GM12878 (cell line): ENCODE results near the gene RERE. TPM values are rescaled to one million over a fixed set of nuclear protein-coding genes. Genes with fewer than 3 reads are reported as not detected.

ENCODE experiments used
- ATAC-seq: fragments of 200-7000 bp; cut with Tn5 transposase; 3 replicates; pipeline ENCODE4 v1.9.1; 2020; ENCODE audit warnings: mild to moderate bottlenecking, moderate library complexity
- BruUV-seq: library from RNA; stranded (reverse); fragments of 400-500 nt; replicated peaks from 2 replicates; lab custom pipeline; 2021; lab: Mats Ljungman, UMichigan
- CTCF ChIA-PET: fragments of 300-600 bp; sonication (Branson Sonifier 250); formaldehyde crosslinking; extraction: SDS; loops from one replicate; lab custom pipeline; 2021; ENCODE audit warnings: inconsistent platforms; lab: Yijun Ruan, JAX
- POLR2A ChIA-PET: fragments of 350-600 bp; formaldehyde crosslinking; extraction: SDS; loops from one replicate; lab custom pipeline; 2021; ENCODE audit warnings: inconsistent platforms; lab: Charles Lee
- RAD21 ChIA-PET: fragments of 300-600 bp; sonication (Branson Sonifier 250); formaldehyde crosslinking; loops from one replicate; lab custom pipeline; 2023; ENCODE audit warnings: antibody characterized with exemption; ENCODE audit not compliant: unreplicated experiment; lab: Charles Lee
- SMC1A ChIA-PET: fragments of 300-600 bp; sonication (Branson Sonifier 250); formaldehyde crosslinking; loops from one replicate; lab custom pipeline; 2023; ENCODE audit not compliant: unreplicated experiment, uncharacterized antibody; lab: Charles Lee
- DNase-seq: peaks from one replicate; pipeline ENCODE4 v3.0.0-alpha.2; 2011; ENCODE audit warnings: low read depth, low spot score
- FAIRE-seq: peaks from 3 replicates; lab custom pipeline; 2011; peaks lifted over from hg19 to GRCh38; lab: Jason Lieb, UNC
- H2AFZ ChIP-seq: 2 replicates; pipeline ENCODE4 v1.6.0; 2011; ENCODE audit warnings: low read depth, low read length, control low read depth; ENCODE audit not compliant: control insufficient read depth
- H3K27ac ChIP-seq: 2 replicates; pipeline ENCODE4 v1.5.1; 2011; ENCODE audit warnings: control low read depth; ENCODE audit not compliant: control insufficient read depth, insufficient read depth
- H3K27me3 ChIP-seq, 2 experiments: replicated peaks in 1 of 2; 2 replicates each; pipeline versions ENCODE4 v1.6.0 to v1.6.1; 2011; ENCODE audit warnings: low read length in 1 of 2; ENCODE audit not compliant: control insufficient read depth in 2 of 2, insufficient read depth in 2 of 2
- H3K36me3 ChIP-seq, 2 experiments: 2 replicates each; pipeline ENCODE4 v1.5.1; 2011; ENCODE audit warnings: low read length in 1 of 2; ENCODE audit not compliant: control insufficient read depth in 2 of 2, insufficient read depth in 2 of 2
- H3K4me1 ChIP-seq: 2 replicates; pipeline ENCODE4 v1.6.1; 2011; ENCODE audit warnings: mild to moderate bottlenecking, low read length, moderate library complexity, mixed read lengths; ENCODE audit not compliant: control insufficient read depth, insufficient read depth
- H3K4me2 ChIP-seq: 2 replicates; pipeline ENCODE4 v1.6.0; 2011; ENCODE audit warnings: control low read depth; ENCODE audit not compliant: control insufficient read depth, insufficient read depth
- H3K4me3 ChIP-seq: fragments of 200-600 bp; sonication (generic); 2 replicates; pipeline ENCODE4 v1.5.1; 2016
- H3K79me2 ChIP-seq: 2 replicates; pipeline ENCODE4 v1.6.0; 2011; ENCODE audit warnings: low read length; ENCODE audit not compliant: control insufficient read depth, insufficient read depth
- H3K9ac ChIP-seq: 2 replicates; pipeline ENCODE4 v1.8.0; 2011; ENCODE audit warnings: low read length, control low read depth, mixed read lengths; ENCODE audit not compliant: control insufficient read depth, insufficient read depth
- H3K9me3 ChIP-seq: replicated peaks from 3 replicates; pipeline ENCODE4 v1.5.1; 2011; ENCODE audit warnings: mild to moderate bottlenecking, low read length; ENCODE audit not compliant: control insufficient read depth, insufficient read depth
- H4K20me1 ChIP-seq: 2 replicates; pipeline ENCODE4 v1.6.0; 2011; ENCODE audit not compliant: control insufficient read depth, insufficient read depth
- JUND ChIP-seq: IDR thresholded peaks from 2 replicates; pipeline ENCODE4 v1.6.1; 2012; ENCODE audit warnings: low read depth, mild to moderate bottlenecking, low read length, improper control_type of control experiment, moderate library complexity
- MYC ChIP-seq: IDR thresholded peaks from 2 replicates; pipeline ENCODE4 v1.6.1; 2011; ENCODE audit warnings: mild to moderate bottlenecking, low read length, moderate library complexity, inconsistent platforms; ENCODE audit not compliant: insufficient read depth, insufficient replicate concordance, insufficient read length, severe bottlenecking
- NRF1 ChIP-seq: conservative IDR thresholded peaks from 2 replicates; pipeline ENCODE4 v1.6.1; 2011; ENCODE audit warnings: mild to moderate bottlenecking, low read depth, low read length, improper control_type of control experiment
- PAX8 ChIP-seq: fragments of 450-650 bp; IDR thresholded peaks from 2 replicates; pipeline ENCODE4 v1.6.1; 2017; ENCODE audit warnings: mild to moderate bottlenecking, moderate library complexity
- RAD51 ChIP-seq: fragments of 450-650 bp; IDR thresholded peaks from 2 replicates; pipeline ENCODE4 v1.6.1; 2016; ENCODE audit warnings: moderate library complexity, mild to moderate bottlenecking, inconsistent platforms
- RELA ChIP-seq: fragments of 450-650 bp; IDR thresholded peaks from 2 replicates; pipeline ENCODE4 v1.8.0; 2014; ENCODE audit warnings: borderline replicate concordance; ENCODE audit not compliant: partially characterized antibody
- RUNX3 ChIP-seq: IDR thresholded peaks from 2 replicates; pipeline ENCODE4 v1.6.1; 2012; ENCODE audit warnings: low read length, inconsistent platforms
- TCF7 ChIP-seq: IDR thresholded peaks from 2 replicates; pipeline ENCODE4 v1.6.1; 2014; ENCODE audit warnings: antibody characterized with exemption, borderline replicate concordance
- ZNF274 ChIP-seq: IDR thresholded peaks from one replicate; pipeline ENCODE4 v1.8.0; 2011; ENCODE audit not compliant: insufficient read length, insufficient read depth
- WGBS: methylation state at CpG from one replicate; pipeline ENCODE4 v1.1.6; 2016; ENCODE audit warnings: low lambda C conversion rate; ENCODE audit not compliant: insufficient replicate concordance, insufficient coverage; ENCODE audit errors: missing lambda C conversion rate; 5-methylcytosine and 5-hydroxymethylcytosine counted together
- in situ Hi-C: fragments of 300-500 bp; cut with MboI; formaldehyde crosslinking; loops from 9 replicates; pipeline ENCODE4 v1.14.3; 2018; ENCODE audit warnings: mixed read lengths
- intact Hi-C: fragments of 100-400 bp; cut with micrococcal nuclease; formaldehyde crosslinking; loops from one replicate; pipeline ENCODE4 v1.14.2; 2022; ENCODE audit not compliant: unreplicated experiment
- polyA plus RNA-seq, 11 experiments: library from polyadenylated mRNA; depleted of rRNA in 4 of 11; unstranded in 6 of 11; stranded (reverse) in 5 of 11; fragments of >200 nt; fragmentation: Nextera tagmentation in 4 of 11; fragmentation: Illumina TruSeq in 1 of 11; extraction: Ambion mirVana in 4 of 11; extraction: Trizol in 1 of 11; gene quantifications; 1 replicate in 1 of 11; 2 replicates in 10 of 11; pipeline versions ENCODE4 v1.2.1 to v1.2.3, GENCODE V29; 2011 to 2016; ENCODE audit warnings: inconsistent platforms in 2 of 11, missing spikeins in 2 of 11, low read depth in 1 of 11
- total RNA-seq, 4 experiments: library from RNA; depleted of rRNA in 3 of 4; stranded (reverse); fragments of >200 nt in 3 of 4; fragmentation: Illumina TruSeq in 1 of 4; extraction: Trizol in 1 of 4; gene quantifications; 2 replicates each; pipeline versions ENCODE4 v1.2.1 to v1.2.3, GENCODE V29; 2013 to 2021

RERE gene
- total and polyA plus RNA-seq, 10 of the 15 experiments (the other 5 are each of a cell fraction or from before 2014, with no cell fraction given), result 5.2 to 60.5 (median 20.2) TPM

DNA sequence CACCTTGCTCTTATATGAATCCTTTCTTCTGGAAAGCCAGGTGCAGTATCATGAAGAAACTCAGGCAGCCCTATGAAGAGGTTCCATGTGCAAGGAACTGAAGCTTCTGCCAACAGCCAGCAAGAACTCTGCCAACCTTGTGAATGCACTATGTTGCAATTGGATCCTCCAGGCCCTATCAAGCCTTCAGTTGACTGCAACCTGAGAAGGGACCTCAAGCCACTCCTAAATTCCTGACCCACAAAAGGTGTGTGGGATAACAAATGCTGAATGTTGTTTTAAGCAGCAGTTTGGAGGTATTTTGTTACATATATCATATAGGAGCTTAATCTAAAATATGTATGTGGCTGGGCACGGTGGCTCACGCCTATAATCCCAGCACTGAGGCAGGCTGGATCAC is 84.0 kb downstream of the RERE start:
- ChIA-PET SMC1A (interaction anchor here (1.0 to 1.4 kb wide), 4 partner anchors 29 to 116 kb away, joined by 3 read pairs; no protein-coding TSS in a partner anchor), CTCF (interaction anchor here (0.7 kb wide), 1 partner anchor 115 kb away, joined by 3 read pairs; no protein-coding TSS in a partner anchor), RAD21 (interaction anchor here (1.0 kb wide), 1 partner anchor 19 kb away, joined by 3 read pairs; no protein-coding TSS in a partner anchor), POLR2A (no interaction called here)
- Histone ChIP-seq H3K9me3 (no peaks in the 10 kb centered on the region; the same call in 1 of the 3 replicates), H2AFZ (no peak overlapping the region), H3K9ac (no peak overlapping the region), H4K20me1 (no peaks in the 10 kb centered on the region), H3K4me2 (no peak overlapping the region), H3K79me2 (no peaks in the 10 kb centered on the region; the same call in 1 of the 2 replicates), H3K4me3 (no peak overlapping the region), H3K27me3 (no peaks in the 10 kb centered on the region), H3K27ac (no peak overlapping the region), H3K4me1 (peaks cover under 1% of the 10 kb centered on the region; the same call in 1 of the 2 replicates), H3K36me3 (no peaks in the 10 kb centered on the region; a peak in 1 of 4 replicates)
- no peak for FAIRE-seq
- 100% methylated on average over 2 of the region's 2 CpGs for WGBS
- ATAC-seq, result no peak
- TF ChIP-seq PAX8 (no peak), ZNF274 (no peak), JUND (no peak), RUNX3 (no peak), RELA (no peak), RAD51 (no peak), MYC (no peak), NRF1 (no peak), TCF7 (no peak)
- no peak for DNase-seq
- intact Hi-C loops, result no loop called here
- no TSS peak for BruUV-seq
- in situ Hi-C loops, result no loop called here
